Measurements from ENCODE around the gene GABBR1. TPM values are rescaled to one million over a fixed set of nuclear protein-coding genes. Genes with fewer than 3 reads are reported as not detected.
A peak's percentile ranks its signal among the peaks of the same experiment; 100 is the strongest.

GABBR1 gene
- total and polyA plus RNA-seq, 5 donors, result 34.8 to 40.0 (median 36.8) TPM

GRCh38 chr6:29532320-29532951 lies 100.5 kb downstream of the GABBR1 start:
- Histone ChIP-seq H3K27ac (ENCODE audit: low read length) (no peak overlapping the region), H3K9me3 (ENCODE audit: control insufficient read depth, low read length) (no peaks in the 10 kb centered on the region), H3K27me3 (ENCODE audit: control insufficient read depth, insufficient read depth) (no peaks in the 10 kb centered on the region), H3K4me1 (ENCODE audit: control insufficient read depth, insufficient read depth, low read length) (no peaks in the 10 kb centered on the region), H3K4me3 (ENCODE audit: low read length) (no peak overlapping the region)
- no peak for DNase-seq
- no peak for ATAC-seq
- intact Hi-C loops (cut with DNase I), result no loop called here
- 38% methylated on average over 2 of the region's 2 CpGs for WGBS

GRCh38 chr6:29531668-29532067 lies 101.3 kb downstream of the GABBR1 start:
- H3K9me3 ChIP-seq (ENCODE audit: control insufficient read depth, low read length), result no peaks in the 10 kb centered on the region
- H3K4me3 ChIP-seq (ENCODE audit: low read length), result no peak overlapping the region
- H3K4me1 ChIP-seq (ENCODE audit: control insufficient read depth, insufficient read depth, low read length), result no peaks in the 10 kb centered on the region
- H3K27ac ChIP-seq (ENCODE audit: low read length), result no peak overlapping the region
- ATAC-seq (peak in 1 of 2 donors; percentile 13), DNase-seq (no peak)
- 55% methylated on average over 3 of the region's 3 CpGs for WGBS
- no peaks in the 10 kb centered on the region for H3K27me3 ChIP-seq (ENCODE audit: control insufficient read depth, insufficient read depth)
- intact Hi-C loops (cut with DNase I), result no loop called here

GRCh38 chr6:29530671-29531310 lies 102.2 kb downstream of the GABBR1 start:
- no peaks in the 10 kb centered on the region for H3K9me3 ChIP-seq (ENCODE audit: control insufficient read depth, low read length)
- intact Hi-C loops (cut with DNase I), result no loop called here
- 78% methylated on average over 2 of the region's 2 CpGs for WGBS
- ATAC-seq, result no peak
- DNase-seq, result no peak
- H3K4me1 ChIP-seq (ENCODE audit: control insufficient read depth, insufficient read depth, low read length), result no peaks in the 10 kb centered on the region
- no peak overlapping the region for H3K4me3 ChIP-seq (ENCODE audit: low read length)
- H3K27me3 ChIP-seq (ENCODE audit: control insufficient read depth, insufficient read depth), result no peaks in the 10 kb centered on the region
- no peak overlapping the region for H3K27ac ChIP-seq (ENCODE audit: low read length)

DNA sequence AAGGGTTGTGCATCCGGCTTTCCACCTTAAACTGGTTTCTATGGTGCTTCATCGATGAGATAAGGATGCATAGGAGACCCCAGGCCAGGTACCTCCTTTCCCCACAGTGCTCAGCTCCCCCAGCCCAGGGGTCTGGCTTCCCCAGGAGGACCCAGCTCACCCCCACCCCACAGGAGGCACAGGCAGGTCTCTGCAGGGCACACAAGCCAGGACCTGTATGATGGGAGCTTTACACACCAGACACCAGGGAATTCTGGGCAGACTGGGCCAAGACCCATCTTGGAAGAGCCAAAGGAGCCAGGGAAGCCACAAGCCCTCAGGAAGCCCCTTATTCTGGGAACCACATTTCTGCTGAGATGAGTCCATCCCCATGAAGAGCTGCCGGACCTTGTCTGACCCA lies 103.0 kb downstream of the GABBR1 start:
- intact Hi-C loops (cut with DNase I), result no loop called here
- Histone ChIP-seq H3K27me3 (ENCODE audit: control insufficient read depth, insufficient read depth) (no peaks in the 10 kb centered on the region), H3K4me3 (ENCODE audit: low read length) (no peak overlapping the region), H3K9me3 (ENCODE audit: control insufficient read depth, low read length) (no peaks in the 10 kb centered on the region), H3K27ac (ENCODE audit: low read length) (no peak overlapping the region), H3K4me1 (ENCODE audit: control insufficient read depth, insufficient read depth, low read length) (no peaks in the 10 kb centered on the region)
- DNase-seq, result no peak
- no peak for ATAC-seq
- 91% methylated on average over 3 of the region's 3 CpGs for WGBS

DNA sequence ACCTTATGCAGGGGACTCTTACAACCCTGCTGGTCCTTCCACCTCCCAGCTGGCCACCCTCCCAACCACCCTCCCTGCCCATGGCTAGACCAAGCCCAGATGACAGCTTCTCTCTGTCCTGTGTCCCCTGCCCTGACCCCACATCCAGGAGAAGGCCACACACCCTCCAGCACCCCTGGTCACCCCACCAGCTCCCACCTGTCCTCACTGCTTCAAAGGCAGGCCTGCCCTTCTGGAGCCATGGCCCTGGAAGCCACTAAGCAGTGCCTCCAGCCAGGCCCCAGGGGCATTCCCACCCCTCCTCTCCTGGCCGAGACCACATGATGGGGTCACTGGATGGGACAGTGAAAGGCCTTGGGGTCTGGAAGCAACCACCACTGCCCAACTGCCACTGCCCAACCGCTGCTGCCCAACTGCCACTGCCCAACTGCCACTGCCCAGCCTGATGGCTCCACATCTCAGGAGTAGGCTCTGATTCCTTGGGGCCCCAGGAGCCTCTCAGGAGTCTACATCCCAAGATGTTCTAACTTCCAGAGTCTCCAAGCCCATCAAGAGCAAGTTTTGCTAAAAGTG lies 103.9 kb downstream of the GABBR1 start:
- H3K27ac ChIP-seq (ENCODE audit: low read length), result no peak overlapping the region
- no peak for ATAC-seq
- no peaks in the 10 kb centered on the region for H3K27me3 ChIP-seq (ENCODE audit: control insufficient read depth, insufficient read depth)
- no peak for DNase-seq
- no peaks in the 10 kb centered on the region for H3K4me1 ChIP-seq (ENCODE audit: control insufficient read depth, insufficient read depth, low read length)
- intact Hi-C loops (cut with DNase I), result no loop called here
- no peak overlapping the region for H3K4me3 ChIP-seq (ENCODE audit: low read length)
- 78% methylated on average over 2 of the region's 2 CpGs for WGBS
- no peaks in the 10 kb centered on the region for H3K9me3 ChIP-seq (ENCODE audit: control insufficient read depth, low read length)

GRCh38 chr6:29528300-29528931 lies 104.6 kb downstream of the GABBR1 start:
- intact Hi-C loops (cut with DNase I), result no loop called here

GRCh38 chr6:29527564-29527963 lies 105.4 kb downstream of the GABBR1 start:
- ATAC-seq, result no peak
- Histone ChIP-seq H3K4me1 (ENCODE audit: control insufficient read depth, insufficient read depth, low read length) (no peaks in the 10 kb centered on the region), H3K4me3 (ENCODE audit: low read length) (no peak overlapping the region), H3K9me3 (ENCODE audit: control insufficient read depth, low read length) (no peaks in the 10 kb centered on the region), H3K27me3 (ENCODE audit: control insufficient read depth, insufficient read depth) (no peaks in the 10 kb centered on the region), H3K27ac (ENCODE audit: low read length) (no peak overlapping the region)
- intact Hi-C loops (cut with DNase I), result no loop called here
- no peak for DNase-seq
- WGBS, result 72% methylated on average over 2 of the region's 2 CpGs

More at GRCh38 chr6:29528300-29528931, 104.6 kb downstream of the GABBR1 start:
- Histone ChIP-seq H3K27me3 (ENCODE audit: control insufficient read depth, insufficient read depth) (no peaks in the 10 kb centered on the region), H3K4me3 (ENCODE audit: low read length) (no peak overlapping the region), H3K27ac (ENCODE audit: low read length) (no peak overlapping the region), H3K4me1 (ENCODE audit: control insufficient read depth, insufficient read depth, low read length) (no peaks in the 10 kb centered on the region), H3K9me3 (ENCODE audit: control insufficient read depth, low read length) (no peaks in the 10 kb centered on the region)
- DNase-seq (no peak), ATAC-seq (no peak)
- 73% methylated on average over 5 of the region's 5 CpGs for WGBS

DNA sequence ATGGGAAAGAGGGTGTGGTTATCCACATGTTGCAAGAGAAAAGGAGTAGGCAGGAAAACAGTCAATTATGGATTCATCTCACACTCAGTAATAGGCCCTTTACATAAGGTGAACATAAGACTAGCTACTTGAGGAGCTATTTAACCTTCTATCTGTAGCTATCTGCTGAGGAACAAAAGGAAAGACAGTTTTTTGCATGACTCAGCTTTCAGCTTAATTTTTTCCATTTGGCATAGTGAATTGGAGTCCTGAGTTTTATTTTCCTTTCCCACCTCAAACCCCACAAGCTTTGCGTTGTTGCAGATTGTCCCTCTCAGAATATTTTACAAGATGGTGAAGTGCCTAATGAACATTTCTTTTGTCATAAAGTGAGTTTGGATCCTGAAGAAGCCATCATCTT lies 105.9 kb downstream of the GABBR1 start:
- no peaks in the 10 kb centered on the region for H3K27me3 ChIP-seq (ENCODE audit: control insufficient read depth, insufficient read depth)
- no peak for ATAC-seq
- WGBS, result 90% methylated on average over 1 of the region's 1 CpG
- no peaks in the 10 kb centered on the region for H3K4me1 ChIP-seq (ENCODE audit: control insufficient read depth, insufficient read depth, low read length)
- H3K27ac ChIP-seq (ENCODE audit: low read length), result no peak overlapping the region
- intact Hi-C loops (cut with DNase I), result no loop called here
- no peaks in the 10 kb centered on the region for H3K9me3 ChIP-seq (ENCODE audit: control insufficient read depth, low read length)
- H3K4me3 ChIP-seq (ENCODE audit: low read length), result no peak overlapping the region
- no peak for DNase-seq

GRCh38 chr6:29525311-29525639 lies 107.7 kb downstream of the GABBR1 start:
- WGBS, result 0% methylated on average over 1 of the region's 1 CpG

DNA sequence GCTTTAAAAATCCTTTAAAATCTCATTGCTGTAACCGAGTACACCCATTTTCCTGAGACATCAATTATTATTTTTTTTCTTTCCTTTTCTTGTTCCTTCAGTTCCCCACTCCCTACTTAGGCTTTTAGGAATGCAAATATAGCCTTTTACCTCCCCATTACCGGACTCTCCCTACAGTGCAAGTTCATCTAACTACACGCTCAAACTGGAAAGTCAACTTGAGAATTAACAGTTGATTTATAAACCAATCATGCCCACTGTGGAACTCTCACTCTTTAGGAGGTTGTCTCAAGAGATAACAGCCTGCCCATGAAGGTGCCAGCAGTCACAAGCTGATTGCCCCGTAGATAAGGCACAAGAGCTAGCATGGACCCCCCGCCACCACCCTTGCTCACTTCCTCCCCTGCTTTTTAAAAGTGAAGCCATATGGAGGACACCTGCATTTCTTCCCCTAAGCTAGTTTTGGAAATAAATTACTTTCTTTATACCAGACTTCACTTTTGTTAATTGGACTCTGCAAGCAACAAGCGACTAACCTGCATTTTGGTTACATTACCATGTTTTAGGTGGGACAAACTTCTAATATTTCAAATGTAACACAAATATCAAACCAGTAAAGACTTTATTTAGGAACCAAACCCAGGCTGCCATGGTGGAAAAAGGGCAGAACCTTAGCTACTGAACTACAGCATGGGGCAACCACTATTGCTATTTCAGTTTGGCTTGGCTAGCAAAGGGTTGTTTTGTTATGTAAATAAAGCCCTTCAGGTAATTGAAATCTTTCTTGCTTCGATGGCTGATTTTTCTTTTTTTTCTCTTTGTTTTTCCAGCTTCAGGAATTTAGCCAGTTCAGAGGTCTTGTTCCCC lies 108.3 kb downstream of the GABBR1 start:
- 64% methylated on average over 7 of the region's 7 CpGs for whole genome bisulfite sequencing
- no peak for ATAC-seq

More at GRCh38 chr6:29525311-29525639, 107.7 kb downstream of the GABBR1 start:
- H3K27ac ChIP-seq (ENCODE audit: low read length), result no peak overlapping the region
- H3K4me3 ChIP-seq (ENCODE audit: low read length), result no peak overlapping the region
- H3K4me1 ChIP-seq (ENCODE audit: control insufficient read depth, insufficient read depth, low read length), result no peaks in the 10 kb centered on the region
- H3K27me3 ChIP-seq (ENCODE audit: control insufficient read depth, insufficient read depth), result no peaks in the 10 kb centered on the region
- DNase-seq, result no peak
- intact Hi-C loops (cut with DNase I), result no loop called here
- no peaks in the 10 kb centered on the region for H3K9me3 ChIP-seq (ENCODE audit: control insufficient read depth, low read length)
- no peak for ATAC-seq

More for the DNA sequence above, 108.3 kb downstream of the GABBR1 start:
- Histone ChIP-seq H3K9me3 (ENCODE audit: control insufficient read depth, low read length) (no peaks in the 10 kb centered on the region), H3K27ac (ENCODE audit: low read length) (no peak overlapping the region), H3K4me3 (ENCODE audit: low read length) (no peak overlapping the region), H3K4me1 (ENCODE audit: control insufficient read depth, insufficient read depth, low read length) (no peaks in the 10 kb centered on the region), H3K27me3 (ENCODE audit: control insufficient read depth, insufficient read depth) (no peaks in the 10 kb centered on the region)
- DNase-seq, result no peak
- intact Hi-C loops (cut with DNase I), result no loop called here

All from right cardiac atrium (tissue), 5 donors.